PFSK-1 (cell line): ENCODE data around the gene LSM6.

Experiments used
- FOXP2 ChIP-seq: optimal IDR thresholded peaks from 2 replicates; pipeline ENCODE3; 2011; ENCODE audit warnings: borderline replicate concordance, control low read depth, inconsistent platforms; ENCODE audit not compliant: insufficient read depth; ENCODE audit errors: extremely low read length, extremely low read depth
- POLR2AphosphoS5 ChIP-seq: IDR thresholded peaks from 2 replicates; pipeline ENCODE4 v1.6.1; 2012; ENCODE audit warnings: low read depth, mild to moderate bottlenecking, control low read depth, low read length, moderate library complexity
- REST ChIP-seq, 2 experiments: IDR thresholded peaks; 2 replicates each; pipeline versions ENCODE4 v1.6.1 to v1.8.0; 2011 to 2012; ENCODE audit warnings: low read depth in 2 of 2, low read length in 2 of 2, control low read depth in 1 of 2, inconsistent platforms in 1 of 2, mild to moderate bottlenecking in 1 of 2, moderate library complexity in 1 of 2; ENCODE audit not compliant: insufficient read depth in 1 of 2
- SIN3A ChIP-seq: IDR thresholded peaks from 2 replicates; pipeline ENCODE4 v1.6.1; 2012; ENCODE audit warnings: mild to moderate bottlenecking, low read length, moderate library complexity, borderline replicate concordance; ENCODE audit not compliant: insufficient read depth
- TAF1 ChIP-seq: IDR thresholded peaks from 2 replicates; pipeline ENCODE4 v1.6.1; 2012; ENCODE audit warnings: low read length, control low read depth, borderline replicate concordance; ENCODE audit not compliant: insufficient read depth

Gene LSM6

GRCh38 chr4:146207410-146207809, 31.9 kb downstream of the LSM6 start:
- TF ChIP-seq REST (IDR thresholded peaks at IDR 0.05; ENCODE audit: insufficient read depth in 1 of 2, low read depth in 2 of 2, low read length in 2 of 2) (no peak), FOXP2 (no peak), TAF1 (no peak)

GRCh38 chr4:146210890-146211289, 35.4 kb downstream of the LSM6 start:
- TF ChIP-seq REST (IDR thresholded peaks at IDR 0.05; ENCODE audit: insufficient read depth in 1 of 2, low read depth in 2 of 2, low read length in 2 of 2) (no peak), SIN3A (no peak), FOXP2 (no peak), POLR2AphosphoS5 (no peak), TAF1 (no peak)

- TF ChIP-seq FOXP2 (no peak), REST (IDR thresholded peaks at IDR 0.05; ENCODE audit: insufficient read depth in 1 of 2, low read depth in 2 of 2, low read length in 2 of 2) (no peak), TAF1 (no peak), SIN3A (no peak), POLR2AphosphoS5 (no peak)
These were observed 35.9 kb downstream of the LSM6 start for GRCh38 chr4:146211440-146211839.

GRCh38 chr4:146212781-146213180, 37.3 kb downstream of the LSM6 start:
- TF ChIP-seq SIN3A (no peak), POLR2AphosphoS5 (no peak), TAF1 (no peak), REST (IDR thresholded peaks at IDR 0.05; ENCODE audit: insufficient read depth in 1 of 2, low read depth in 2 of 2, low read length in 2 of 2) (no peak), FOXP2 (no peak)

- no peak for TF ChIP-seq FOXP2
- no peak for TF ChIP-seq REST (IDR thresholded peaks at IDR 0.05; ENCODE audit: insufficient read depth in 1 of 2, low read depth in 2 of 2, low read length in 2 of 2)
These were observed 38.7 kb downstream of the LSM6 start, which contains the start of gene REELD1 for GRCh38 chr4:146214238-146214637. Gene REELD1, plus strand, starts transcription at chr4:146214538. Its CDS starts 2,415 bp downstream, at chr4:146216953.
